HEK293 (cell line): Measurements from ENCODE around the gene COL12A1.
A peak's percentile ranks its signal among the peaks of the same experiment; 100 is the strongest.

Experiments
- CTCF ChIA-PET: fragments of 350-600 bp; formaldehyde crosslinking; extraction: SDS; loops from one replicate; lab custom pipeline; 2021; ENCODE audit warnings: antibody characterized with exemption; lab: Yijun Ruan, JAX
- POLR2A ChIA-PET: fragments of 300-600 bp; formaldehyde crosslinking; extraction: SDS; loops from one replicate; lab custom pipeline; 2020; ENCODE audit warnings: antibody characterized with exemption, inconsistent platforms; lab: Yijun Ruan, JAX
- H3K27ac ChIP-seq: fragments of 200-500 bp; sonication (Bioruptor generic); 2 replicates; pipeline ENCODE4 v1.5.1; 2014; ENCODE audit warnings: low read depth, low read length, control low read depth, inconsistent platforms; ENCODE audit errors: extremely low read depth
- H3K36me3 ChIP-seq, 2 experiments: fragments of 200-500 bp in 1 of 2; sonication (Bioruptor generic) in 1 of 2; 1 replicate in 1 of 2; 2 replicates in 1 of 2; pipeline ENCODE4 v1.5.1; 2014 to 2017; ENCODE audit warnings: inconsistent platforms in 2 of 2, low read length in 2 of 2; ENCODE audit not compliant: control insufficient read depth in 2 of 2, insufficient read depth in 1 of 2
- H3K4me1 ChIP-seq: fragments of 200-500 bp; sonication (Bioruptor generic); 2 replicates; pipeline ENCODE4 v1.5.1; 2014; ENCODE audit warnings: mild to moderate bottlenecking, low read length, inconsistent platforms; ENCODE audit not compliant: control insufficient read depth, insufficient read depth
- H3K4me3 ChIP-seq: 2 replicates; pipeline ENCODE4 v1.5.1; 2011; ENCODE audit warnings: low read depth, mild to moderate bottlenecking, control low read depth, low read length, moderate library complexity
- H3K9me3 ChIP-seq: fragments of 200-500 bp; sonication (Bioruptor generic); 2 replicates; pipeline ENCODE4 v1.5.1; 2014; ENCODE audit warnings: low read depth, low read length, inconsistent platforms; ENCODE audit not compliant: control insufficient read depth, insufficient read depth
- HOXD13 ChIP-seq: sonication (generic); formaldehyde crosslinking; IDR thresholded peaks from 2 replicates; pipeline ENCODE4 v1.8.0; 2022; ENCODE audit warnings: missing genetic modification reagents, borderline replicate concordance
- IKZF3 ChIP-seq: fragments of 450-650 bp; IDR thresholded peaks from 2 replicates; pipeline ENCODE4 v1.5.0; 2018; ENCODE audit warnings: missing biosample characterization, mild to moderate bottlenecking, missing genetic modification characterization, moderate library complexity
- KLF16 ChIP-seq: fragments of 450-650 bp; formaldehyde crosslinking; IDR thresholded peaks from 2 replicates; pipeline ENCODE4 v1.5.1; 2017; ENCODE audit warnings: missing biosample characterization, missing genetic modification characterization
- KLF8 ChIP-seq: fragments of 450-650 bp; formaldehyde crosslinking; IDR thresholded peaks from 2 replicates; pipeline ENCODE4 v1.5.1; 2016; ENCODE audit warnings: missing biosample characterization, missing genetic modification characterization
- OVOL3 ChIP-seq: fragments of 450-650 bp; formaldehyde crosslinking; IDR thresholded peaks from 2 replicates; pipeline ENCODE4 v1.5.1; 2016; ENCODE audit warnings: missing biosample characterization, missing genetic modification characterization
- SALL2 ChIP-seq: fragments of 450-650 bp; formaldehyde crosslinking; IDR thresholded peaks from 2 replicates; pipeline ENCODE4 v1.5.0; 2017; ENCODE audit warnings: missing biosample characterization, mild to moderate bottlenecking, missing genetic modification characterization, borderline replicate concordance
- SP2 ChIP-seq: fragments of 450-650 bp; formaldehyde crosslinking; IDR thresholded peaks from 2 replicates; pipeline ENCODE4 v1.5.1; 2016; ENCODE audit warnings: missing biosample characterization, missing genetic modification characterization
- SP3 ChIP-seq: fragments of 450-650 bp; formaldehyde crosslinking; IDR thresholded peaks from 2 replicates; pipeline ENCODE4 v1.5.1; 2016; ENCODE audit warnings: missing biosample characterization, missing genetic modification characterization
- TRIM28 ChIP-seq: IDR thresholded peaks from 2 replicates; pipeline ENCODE4 v1.6.1; 2011; ENCODE audit warnings: low read length, control low read depth, borderline replicate concordance
- YY1 ChIP-seq: fragments of 450-650 bp; formaldehyde crosslinking; IDR thresholded peaks from 2 replicates; pipeline ENCODE4 v1.5.1; 2018; ENCODE audit warnings: missing biosample characterization, missing genetic modification characterization
- ZNF132 ChIP-seq: fragments of 450-650 bp; formaldehyde crosslinking; IDR thresholded peaks from 2 replicates; pipeline ENCODE4 v1.5.1; 2017; ENCODE audit warnings: missing biosample characterization, missing genetic modification characterization, borderline replicate concordance
- ZNF2 ChIP-seq: fragments of 450-650 bp; formaldehyde crosslinking; IDR thresholded peaks from 2 replicates; pipeline ENCODE4 v1.5.1; 2016; ENCODE audit warnings: missing biosample characterization, missing genetic modification characterization
- ZNF335 ChIP-seq: fragments of 450-650 bp; formaldehyde crosslinking; conservative IDR thresholded peaks from 2 replicates; pipeline ENCODE4 v1.5.1; 2016; ENCODE audit warnings: missing biosample characterization, missing genetic modification characterization
- ZNF423 ChIP-seq: fragments of 450-650 bp; formaldehyde crosslinking; IDR thresholded peaks from 2 replicates; pipeline ENCODE4 v1.5.1; 2016; ENCODE audit warnings: missing biosample characterization, missing genetic modification characterization
- ZNF426 ChIP-seq: fragments of 450-650 bp; formaldehyde crosslinking; IDR thresholded peaks from 2 replicates; pipeline ENCODE4 v1.5.1; 2017; ENCODE audit warnings: missing biosample characterization, missing genetic modification characterization, mild to moderate bottlenecking, inconsistent platforms, moderate library complexity
- ZNF596 ChIP-seq: fragments of 450-650 bp; IDR thresholded peaks from 2 replicates; pipeline ENCODE4 v1.5.0; 2018; ENCODE audit warnings: missing biosample characterization, mild to moderate bottlenecking, missing genetic modification characterization, moderate library complexity
- ZNF600 ChIP-seq: fragments of 450-650 bp; formaldehyde crosslinking; IDR thresholded peaks from 2 replicates; pipeline ENCODE4 v1.5.1; 2016; ENCODE audit warnings: missing biosample characterization, missing genetic modification characterization
- ZNF610 ChIP-seq: fragments of 450-650 bp; formaldehyde crosslinking; IDR thresholded peaks from 2 replicates; pipeline ENCODE4 v1.5.1; 2016; ENCODE audit warnings: missing biosample characterization, missing genetic modification characterization, borderline replicate concordance
- ZNF658 ChIP-seq: fragments of 450-650 bp; formaldehyde crosslinking; IDR thresholded peaks from 2 replicates; pipeline ENCODE4; 2016; ENCODE audit warnings: missing biosample characterization, missing genetic modification characterization
- ZNF707 ChIP-seq: fragments of 450-650 bp; formaldehyde crosslinking; IDR thresholded peaks from 2 replicates; pipeline ENCODE4 v1.5.1; 2016; ENCODE audit warnings: missing biosample characterization, missing genetic modification characterization
- ZNF837 ChIP-seq: fragments of 450-650 bp; formaldehyde crosslinking; IDR thresholded peaks from 2 replicates; pipeline ENCODE4 v1.5.1; 2016; ENCODE audit warnings: missing biosample characterization, missing genetic modification characterization
- ZSCAN23 ChIP-seq: fragments of 450-650 bp; formaldehyde crosslinking; IDR thresholded peaks from 2 replicates; pipeline ENCODE4 v1.5.1; 2016; ENCODE audit warnings: missing biosample characterization, missing genetic modification characterization
- TF ChIP-seq, protein P1 (sequence below): fragments of 450-650 bp; formaldehyde crosslinking; IDR thresholded peaks from 2 replicates; pipeline ENCODE4 v1.5.1; 2016; ENCODE audit warnings: missing biosample characterization, missing genetic modification characterization
- TF ChIP-seq, protein P2 (sequence below): fragments of 450-650 bp; formaldehyde crosslinking; IDR thresholded peaks from 2 replicates; pipeline ENCODE4 v1.5.1; 2017; ENCODE audit warnings: missing biosample characterization, missing genetic modification characterization
- TF ChIP-seq, protein P3 (sequence below): fragments of 450-650 bp; formaldehyde crosslinking; IDR thresholded peaks from 2 replicates; pipeline ENCODE4 v1.5.1; 2017; ENCODE audit warnings: missing biosample characterization, missing genetic modification characterization
- TF ChIP-seq, protein P4 (sequence below): fragments of 450-650 bp; formaldehyde crosslinking; IDR thresholded peaks from 2 replicates; pipeline ENCODE4 v1.5.1; 2016; ENCODE audit warnings: missing biosample characterization, missing genetic modification characterization
- TF ChIP-seq, protein P5 (sequence below): fragments of 450-650 bp; formaldehyde crosslinking; IDR thresholded peaks from 2 replicates; pipeline ENCODE4 v1.5.1; 2017; ENCODE audit warnings: missing biosample characterization, mild to moderate bottlenecking, missing genetic modification characterization, moderate library complexity

Gene COL12A1

DNA sequence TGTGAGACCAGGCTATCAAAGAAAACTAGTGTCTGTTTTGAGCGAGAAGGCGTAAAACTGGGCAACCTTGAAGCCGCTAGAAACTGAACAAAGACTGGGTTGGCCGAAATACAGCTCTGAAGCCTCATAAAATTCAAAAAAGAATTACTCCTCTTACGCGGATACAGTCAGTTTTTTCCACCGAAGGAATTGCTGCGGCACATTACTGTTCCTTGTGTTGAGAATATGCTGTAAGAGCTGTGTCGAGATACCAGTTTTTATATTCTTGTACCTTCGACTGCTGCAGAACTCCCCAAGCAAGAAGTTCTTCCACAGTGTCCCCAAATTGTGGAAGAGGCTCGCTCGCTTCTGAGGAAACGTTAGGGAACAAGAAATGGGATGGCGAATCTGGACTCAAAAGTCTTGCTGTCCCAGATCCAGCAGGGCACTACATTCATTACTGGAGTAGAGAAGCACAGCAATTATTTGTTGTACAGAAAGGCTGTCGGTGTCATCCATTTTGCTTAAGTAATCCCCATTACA is 38.3 kb upstream of the COL12A1 start (continued):
- TF ChIP-seq ZNF707 (no peak), ZNF423 (tag by site-specific recombination) (no peak), ZNF610 (tag by site-specific recombination) (no peak), TRIM28 (peak; percentile 27; the same call in 1 of the 2 replicates), OVOL3 (no peak), SALL2 (tag by site-specific recombination) (no peak), ZNF132 (tag by site-specific recombination) (no peak), ZNF426 (tag by site-specific recombination) (no peak), ZSCAN23 (tag by site-specific recombination) (no peak)
- TF ChIP-seq, protein P1, sequence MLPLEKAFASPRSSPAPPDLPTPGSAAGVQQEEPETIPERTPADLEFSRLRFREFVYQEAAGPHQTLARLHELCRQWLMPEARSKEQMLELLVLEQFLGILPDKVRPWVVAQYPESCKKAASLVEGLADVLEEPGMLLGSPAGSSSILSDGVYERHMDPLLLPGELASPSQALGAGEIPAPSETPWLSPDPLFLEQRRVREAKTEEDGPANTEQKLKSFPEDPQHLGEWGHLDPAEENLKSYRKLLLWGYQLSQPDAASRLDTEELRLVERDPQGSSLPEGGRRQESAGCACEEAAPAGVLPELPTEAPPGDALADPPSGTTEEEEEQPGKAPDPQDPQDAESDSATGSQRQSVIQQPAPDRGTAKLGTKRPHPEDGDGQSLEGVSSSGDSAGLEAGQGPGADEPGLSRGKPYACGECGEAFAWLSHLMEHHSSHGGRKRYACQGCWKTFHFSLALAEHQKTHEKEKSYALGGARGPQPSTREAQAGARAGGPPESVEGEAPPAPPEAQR (tag by site-specific recombination): no peak
- TF ChIP-seq, protein P2, sequence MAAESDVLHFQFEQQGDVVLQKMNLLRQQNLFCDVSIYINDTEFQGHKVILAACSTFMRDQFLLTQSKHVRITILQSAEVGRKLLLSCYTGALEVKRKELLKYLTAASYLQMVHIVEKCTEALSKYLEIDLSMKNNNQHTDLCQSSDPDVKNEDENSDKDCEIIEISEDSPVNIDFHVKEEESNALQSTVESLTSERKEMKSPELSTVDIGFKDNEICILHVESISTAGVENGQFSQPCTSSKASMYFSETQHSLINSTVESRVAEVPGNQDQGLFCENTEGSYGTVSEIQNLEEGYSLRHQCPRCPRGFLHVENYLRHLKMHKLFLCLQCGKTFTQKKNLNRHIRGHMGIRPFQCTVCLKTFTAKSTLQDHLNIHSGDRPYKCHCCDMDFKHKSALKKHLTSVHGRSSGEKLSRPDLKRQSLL (tag by site-specific recombination): no peak
- TF ChIP-seq, protein P3, sequence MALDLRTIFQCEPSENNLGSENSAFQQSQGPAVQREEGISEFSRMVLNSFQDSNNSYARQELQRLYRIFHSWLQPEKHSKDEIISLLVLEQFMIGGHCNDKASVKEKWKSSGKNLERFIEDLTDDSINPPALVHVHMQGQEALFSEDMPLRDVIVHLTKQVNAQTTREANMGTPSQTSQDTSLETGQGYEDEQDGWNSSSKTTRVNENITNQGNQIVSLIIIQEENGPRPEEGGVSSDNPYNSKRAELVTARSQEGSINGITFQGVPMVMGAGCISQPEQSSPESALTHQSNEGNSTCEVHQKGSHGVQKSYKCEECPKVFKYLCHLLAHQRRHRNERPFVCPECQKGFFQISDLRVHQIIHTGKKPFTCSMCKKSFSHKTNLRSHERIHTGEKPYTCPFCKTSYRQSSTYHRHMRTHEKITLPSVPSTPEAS (tag by site-specific recombination): no peak
- TF ChIP-seq, protein P4, sequence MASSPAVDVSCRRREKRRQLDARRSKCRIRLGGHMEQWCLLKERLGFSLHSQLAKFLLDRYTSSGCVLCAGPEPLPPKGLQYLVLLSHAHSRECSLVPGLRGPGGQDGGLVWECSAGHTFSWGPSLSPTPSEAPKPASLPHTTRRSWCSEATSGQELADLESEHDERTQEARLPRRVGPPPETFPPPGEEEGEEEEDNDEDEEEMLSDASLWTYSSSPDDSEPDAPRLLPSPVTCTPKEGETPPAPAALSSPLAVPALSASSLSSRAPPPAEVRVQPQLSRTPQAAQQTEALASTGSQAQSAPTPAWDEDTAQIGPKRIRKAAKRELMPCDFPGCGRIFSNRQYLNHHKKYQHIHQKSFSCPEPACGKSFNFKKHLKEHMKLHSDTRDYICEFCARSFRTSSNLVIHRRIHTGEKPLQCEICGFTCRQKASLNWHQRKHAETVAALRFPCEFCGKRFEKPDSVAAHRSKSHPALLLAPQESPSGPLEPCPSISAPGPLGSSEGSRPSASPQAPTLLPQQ: 0 out of 2 replicates have a peak, but pooled peaks have one; percentile 3

DNA sequence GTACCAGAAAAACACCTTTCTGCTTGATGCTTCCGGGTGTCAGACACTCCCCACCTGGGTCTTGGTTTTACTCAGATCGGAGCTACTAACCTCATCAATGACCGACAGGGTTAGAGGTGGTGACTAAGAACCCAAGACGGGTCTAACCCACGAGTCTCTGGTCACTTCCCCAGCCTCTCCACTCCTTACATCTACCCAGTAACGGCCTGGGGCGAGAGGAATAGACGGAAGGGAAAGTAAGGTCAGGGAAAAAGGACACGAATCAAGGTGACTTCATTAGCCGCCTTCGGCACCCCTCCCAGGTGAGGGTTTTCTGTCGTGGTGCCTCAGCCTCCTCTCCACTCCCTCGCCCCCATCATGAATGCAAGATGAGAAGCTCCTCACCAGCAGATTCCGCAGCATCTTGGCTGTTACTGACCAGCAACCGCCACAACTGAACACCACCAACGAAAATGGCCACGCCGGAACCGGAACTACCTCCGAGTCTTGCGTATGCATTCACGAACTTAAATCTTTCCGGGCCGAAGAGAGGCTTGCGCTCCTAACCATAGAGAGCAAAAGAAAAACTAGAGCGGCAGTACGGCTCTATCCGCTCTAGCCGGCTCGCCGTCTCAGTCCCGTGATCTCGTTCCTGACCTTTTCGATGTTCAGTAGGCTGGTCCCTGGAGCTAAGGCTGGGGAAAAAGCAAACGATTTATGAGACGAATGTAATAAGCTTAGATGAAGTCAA is 37.6 kb upstream of the COL12A1 start, which contains the start of gene COX7A2:
TSS of gene COX7A2 (minus strand) at position 469 of the 730 bp plus-strand sequence. CDS start at position 402, 67 bp downstream.
- no peaks in the 10 kb centered on the region for H3K4me1 ChIP-seq
- CTCF ChIA-PET: interaction anchor here (0.6 to 1.5 kb wide), 10 partner anchors 9 to 1511 kb away, joined by 3 to 6 read pairs (median 3); no protein-coding TSS in a partner anchor
- H3K36me3 ChIP-seq: peaks cover 23 to 29% of the 10 kb centered on the region in 2 experiments
- POLR2A ChIA-PET: interaction anchor here (0.5 to 2.8 kb wide), 18 partner anchors 9 to 1782 kb away, joined by 3 to 11 read pairs (median 4); partner anchors contain the start of genes COL12A1, MTO1, SENP6 and TMEM30A
- H3K9me3 ChIP-seq: no peaks in the 10 kb centered on the region
- peak within 1 kb of the TSS; percentile 67 for H3K27ac ChIP-seq
- peak within 1 kb of the TSS; percentile 64 for H3K4me3 ChIP-seq
- TF ChIP-seq ZSCAN23 (tag by site-specific recombination) (no peak), IKZF3 (0 out of 2 replicates have a peak, but pooled peaks have one; percentile 7), SP3 (tag by site-specific recombination) (peak; percentile 54), ZNF658 (tag by site-specific recombination) (no peak), ZNF2 (tag by site-specific recombination) (peak; percentile 88), SP2 (tag by site-specific recombination) (peak; percentile 83), ZNF335 (peak; percentile 88), KLF16 (tag by site-specific recombination) (peak; percentile 44), YY1 (tag by site-specific recombination) (peak; percentile 73), HOXD13 (CRISPR knock-in tag) (0 out of 2 replicates have a peak, but pooled peaks have one; percentile 42), ZNF596 (tag by site-specific recombination) (no peak), ZNF600 (tag by site-specific recombination) (peak; percentile 91), KLF8 (tag by site-specific recombination) (peak; percentile 59), ZNF837 (tag by site-specific recombination) (no peak)
- TF ChIP-seq, protein P5, sequence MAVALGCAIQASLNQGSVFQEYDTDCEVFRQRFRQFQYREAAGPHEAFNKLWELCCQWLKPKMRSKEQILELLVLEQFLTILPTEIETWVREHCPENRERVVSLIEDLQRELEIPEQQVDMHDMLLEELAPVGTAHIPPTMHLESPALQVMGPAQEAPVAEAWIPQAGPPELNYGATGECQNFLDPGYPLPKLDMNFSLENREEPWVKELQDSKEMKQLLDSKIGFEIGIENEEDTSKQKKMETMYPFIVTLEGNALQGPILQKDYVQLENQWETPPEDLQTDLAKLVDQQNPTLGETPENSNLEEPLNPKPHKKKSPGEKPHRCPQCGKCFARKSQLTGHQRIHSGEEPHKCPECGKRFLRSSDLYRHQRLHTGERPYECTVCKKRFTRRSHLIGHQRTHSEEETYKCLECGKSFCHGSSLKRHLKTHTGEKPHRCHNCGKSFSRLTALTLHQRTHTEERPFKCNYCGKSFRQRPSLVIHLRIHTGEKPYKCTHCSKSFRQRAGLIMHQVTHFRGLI (tag by site-specific recombination): peak; percentile 23; the same call in 1 of the 2 replicates
